Measurements from ENCODE around the gene TCEANC2.

- TF ChIP-seq CTCF (IDR thresholded peaks at IDR 0.05) (no peak), POLR2AphosphoS5 (IDR thresholded peaks at IDR 0.05) (no peak)
Measured at GRCh38 chr1:54142146-54142900, 88.9 kb downstream of the TCEANC2 start.
